ENCODE data around the gene DCAF17. TPM values are rescaled to one million over a fixed set of nuclear protein-coding genes. Genes with fewer than 3 reads are reported as not detected.
"Not testable (repeated sequence)": the region's sequence is repeated elsewhere in the genome, so short reads cannot be mapped to it uniquely, and the experiment has no call there.

The DCAF17 gene
- total RNA-seq, 2 experiments from 2014 or later = 13.0 to 14.3 TPM

- no peaks in the 10 kb centered on the region for H3K9me3 Mint-ChIP-seq
- no peaks in the 10 kb centered on the region for H3K4me1 ChIP-seq (ENCODE audit: insufficient read depth, low read length)
- ChIA-PET CTCF (no interaction called here), POLR2A (no interaction called here)
- no peaks in the 10 kb centered on the region for H3K4me1 Mint-ChIP-seq (ENCODE audit: low read depth)
- peaks cover 48% of the 10 kb centered on the region for H3K36me3 Mint-ChIP-seq (ENCODE audit: low read depth)
- no peaks in the 10 kb centered on the region for H3K27me3 ChIP-seq (ENCODE audit: control insufficient read depth in 1 of 2, insufficient read depth in 2 of 2, low read length in 2 of 2)
- TF ChIP-seq CTCF (IDR thresholded peaks at IDR 0.05) = no peak
- DNase-seq (no peak), ATAC-seq (ENCODE audit: poor library complexity) (no peak)
- no peak overlapping the region for H3K4me3 ChIP-seq (ENCODE audit: low read length)
- H3K36me3 ChIP-seq (ENCODE audit: insufficient read depth, low read length) = no peaks in the 10 kb centered on the region
- H3K9me3 ChIP-seq (ENCODE audit: control insufficient read depth in 1 of 2, insufficient read depth in 1 of 2, low read length in 2 of 2) = no peaks in the 10 kb centered on the region
- intact Hi-C loops (cut with DNase I, micrococcal nuclease) = no loop called here
- H3K27ac ChIP-seq (ENCODE audit: low read depth in 1 of 2, low read length in 2 of 2) = no peak overlapping the region
- no peak overlapping the region for H3K27ac Mint-ChIP-seq
- H3K4me3 Mint-ChIP-seq = no peak overlapping the region
- H3K27me3 Mint-ChIP-seq = no peaks in the 10 kb centered on the region
These were observed 56.6 kb downstream of the DCAF17 start for GRCh38 chr2:171490577-171490976.

GRCh38 chr2:171491292-171491691 is 57.3 kb downstream of the DCAF17 start:
- ChIA-PET CTCF (no interaction called here), POLR2A (no interaction called here)
- no peak overlapping the region for H3K4me3 Mint-ChIP-seq
- H3K27ac Mint-ChIP-seq = no peak overlapping the region
- peaks cover 44% of the 10 kb centered on the region for H3K36me3 Mint-ChIP-seq (ENCODE audit: low read depth)
- no peaks in the 10 kb centered on the region for H3K36me3 ChIP-seq (ENCODE audit: insufficient read depth, low read length)
- no peak for TF ChIP-seq CTCF (IDR thresholded peaks at IDR 0.05)
- H3K9me3 Mint-ChIP-seq = no peaks in the 10 kb centered on the region
- intact Hi-C loops (cut with DNase I, micrococcal nuclease) = no loop called here
- no peaks in the 10 kb centered on the region for H3K9me3 ChIP-seq (ENCODE audit: control insufficient read depth in 1 of 2, insufficient read depth in 1 of 2, low read length in 2 of 2)
- no peaks in the 10 kb centered on the region for H3K4me1 ChIP-seq (ENCODE audit: insufficient read depth, low read length)
- no peak for DNase-seq
- H3K4me3 ChIP-seq (ENCODE audit: low read length) = no peak overlapping the region
- no peaks in the 10 kb centered on the region for H3K27me3 Mint-ChIP-seq
- no peaks in the 10 kb centered on the region for H3K27me3 ChIP-seq (ENCODE audit: control insufficient read depth in 1 of 2, insufficient read depth in 2 of 2, low read length in 2 of 2)
- H3K4me1 Mint-ChIP-seq (ENCODE audit: low read depth) = no peaks in the 10 kb centered on the region
- H3K27ac ChIP-seq (ENCODE audit: low read depth in 1 of 2, low read length in 2 of 2) = no peak overlapping the region
- ATAC-seq (ENCODE audit: poor library complexity) = no peak

GRCh38 chr2:171492664-171493063 is 58.6 kb downstream of the DCAF17 start:
- H3K27me3 ChIP-seq (ENCODE audit: control insufficient read depth in 1 of 2, insufficient read depth in 2 of 2, low read length in 2 of 2) = no peaks in the 10 kb centered on the region
- Mint-ChIP-seq H3K27me3 (no peaks in the 10 kb centered on the region), H3K9me3 (no peaks in the 10 kb centered on the region), H3K4me1 (ENCODE audit: low read depth) (no peaks in the 10 kb centered on the region), H3K36me3 (ENCODE audit: low read depth) (peaks cover 30% of the 10 kb centered on the region), H3K27ac (no peak overlapping the region), H3K4me3 (no peak overlapping the region)
- TF ChIP-seq CTCF (IDR thresholded peaks at IDR 0.05) = no peak
- H3K4me3 ChIP-seq (ENCODE audit: low read length) = no peak overlapping the region
- intact Hi-C loops (cut with DNase I, micrococcal nuclease) = no loop called here
- DNase-seq = no peak
- no peak overlapping the region for H3K27ac ChIP-seq (ENCODE audit: low read depth in 1 of 2, low read length in 2 of 2)
- POLR2A ChIA-PET = no interaction called here
- CTCF ChIA-PET = no interaction called here
- no peaks in the 10 kb centered on the region for H3K36me3 ChIP-seq (ENCODE audit: insufficient read depth, low read length)
- no peak for ATAC-seq (ENCODE audit: poor library complexity)
- H3K4me1 ChIP-seq (ENCODE audit: insufficient read depth, low read length) = no peaks in the 10 kb centered on the region
- no peaks in the 10 kb centered on the region for H3K9me3 ChIP-seq (ENCODE audit: control insufficient read depth in 1 of 2, insufficient read depth in 1 of 2, low read length in 2 of 2)

GRCh38 chr2:171497664-171498063 is 63.6 kb downstream of the DCAF17 start:
- H3K9me3 Mint-ChIP-seq; H3K27me3 ChIP-seq (ENCODE audit: control insufficient read depth in 1 of 2, insufficient read depth in 2 of 2, low read length in 2 of 2); intact Hi-C loops (cut with DNase I, micrococcal nuclease); H3K36me3 ChIP-seq (ENCODE audit: insufficient read depth, low read length); H3K4me1 ChIP-seq (ENCODE audit: insufficient read depth, low read length); DNase-seq; H3K36me3 Mint-ChIP-seq (ENCODE audit: low read depth); H3K27ac ChIP-seq (ENCODE audit: low read depth in 1 of 2, low read length in 2 of 2); POLR2A ChIA-PET; H3K4me1 Mint-ChIP-seq (ENCODE audit: low read depth); ATAC-seq (ENCODE audit: poor library complexity); H3K4me3 Mint-ChIP-seq; CTCF ChIA-PET; H3K27me3 Mint-ChIP-seq; H3K4me3 ChIP-seq (ENCODE audit: low read length); H3K9me3 ChIP-seq (ENCODE audit: control insufficient read depth in 1 of 2, insufficient read depth in 1 of 2, low read length in 2 of 2); H3K27ac Mint-ChIP-seq: not testable (repeated sequence)

Measured in CD4-positive, alpha-beta T cell (primary cell).